Putamen (tissue), 1 donor: ENCODE measurements around the gene ATP2B2.
A peak's percentile ranks its signal among the peaks of the same experiment; 100 is the strongest.
"Not testable (repeated sequence)": the region's sequence is repeated elsewhere in the genome, so short reads cannot be mapped to it uniquely, and the experiment has no call there.

Experiments used
- DNase-seq: peaks from one replicate; pipeline ENCODE4 v3.0.0-alpha.2; 2016; ENCODE audit warnings: low spot score

ATP2B2 gene

GRCh38 chr3:10321630-10322351 lies 183.6 kb downstream of the ATP2B2 start:
- no peak for DNase-seq

DNA sequence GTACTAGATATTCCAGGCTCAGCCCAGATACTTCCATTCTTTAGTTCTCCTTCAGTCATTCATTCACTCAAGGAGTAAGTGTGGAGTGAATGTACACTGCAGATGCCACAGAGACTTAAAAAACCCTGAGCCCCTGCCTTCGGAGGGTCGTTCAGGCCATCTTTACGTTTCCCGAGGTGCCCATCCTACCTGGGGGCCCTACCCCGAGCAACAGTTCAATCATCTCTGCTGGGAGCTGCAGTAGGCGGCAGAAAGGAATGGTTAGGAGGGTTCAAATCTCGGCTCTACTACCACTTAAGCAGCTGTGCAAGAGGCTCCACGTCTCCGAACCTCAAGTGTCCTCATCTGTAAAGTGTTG lies 185.1 kb downstream of the ATP2B2 start:
- DNase-seq = no peak

- no peak for DNase-seq
Observed at GRCh38 chr3:10319804-10320203, 185.6 kb downstream of the ATP2B2 start.

GRCh38 chr3:10319251-10319650 lies 186.1 kb downstream of the ATP2B2 start:
- no peak for DNase-seq

- DNase-seq = no peak
Observed at GRCh38 chr3:10317961-10318350, 187.4 kb downstream of the ATP2B2 start.

DNA sequence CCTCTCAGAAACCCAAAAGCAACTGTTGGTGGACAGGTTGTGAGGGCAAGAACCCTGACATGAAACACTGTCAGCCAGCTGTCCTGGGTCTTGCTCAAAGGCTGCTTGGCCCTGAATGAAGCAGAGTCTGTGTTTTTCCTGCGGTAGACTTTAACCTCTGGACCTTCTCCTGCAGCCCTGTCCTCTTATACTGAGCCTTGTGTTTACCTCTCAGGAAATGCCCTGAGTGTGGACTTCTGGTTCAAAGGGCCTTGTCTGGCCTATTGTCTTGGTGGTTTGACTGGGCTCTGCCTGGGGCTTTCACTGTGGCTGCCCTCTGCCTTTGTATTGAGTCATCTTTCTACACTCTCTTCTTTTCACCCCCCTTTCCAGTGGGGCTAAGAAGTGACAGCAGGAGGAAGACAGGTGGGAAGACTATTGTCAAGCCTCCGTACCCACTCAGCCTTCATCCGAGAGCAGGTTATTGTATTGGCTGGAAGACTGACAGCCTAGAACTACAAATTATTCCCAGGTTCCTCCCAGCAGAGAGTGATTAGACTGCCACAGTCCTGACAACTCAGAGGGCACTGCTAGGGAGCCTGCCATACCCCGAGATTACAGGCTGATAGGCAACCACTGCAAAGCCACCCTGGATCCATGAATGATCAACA lies 187.9 kb downstream of the ATP2B2 start:
- peak; percentile 76 for DNase-seq

DNA sequence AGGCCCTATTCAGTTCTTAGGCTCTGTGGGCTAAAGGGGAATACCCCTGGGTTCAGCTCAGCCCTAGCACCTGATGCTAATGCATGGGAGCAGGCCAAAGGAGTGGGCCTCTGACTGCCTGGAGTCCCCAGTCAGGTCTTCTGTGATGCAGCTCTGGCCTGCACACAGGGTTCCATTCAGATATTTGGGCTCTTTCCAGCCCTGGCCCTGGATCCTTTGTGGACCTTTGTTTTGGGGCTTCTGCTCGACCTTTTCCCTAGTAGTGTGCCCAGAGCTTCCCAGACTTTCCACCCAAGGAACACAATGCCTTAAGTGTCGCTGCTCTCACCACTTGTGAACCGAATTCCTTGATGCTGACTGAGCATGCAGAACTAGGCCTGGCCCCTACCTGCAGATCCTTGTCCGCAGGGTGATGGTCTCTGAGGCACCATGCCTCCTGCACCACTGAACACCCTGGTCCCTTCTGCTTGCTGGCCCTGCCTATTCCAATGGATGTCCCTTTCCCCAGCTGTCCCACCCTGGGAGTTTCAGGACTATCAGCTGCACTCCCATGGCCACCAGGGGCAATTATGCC lies 189.5 kb downstream of the ATP2B2 start:
- DNase-seq = no peak

DNA sequence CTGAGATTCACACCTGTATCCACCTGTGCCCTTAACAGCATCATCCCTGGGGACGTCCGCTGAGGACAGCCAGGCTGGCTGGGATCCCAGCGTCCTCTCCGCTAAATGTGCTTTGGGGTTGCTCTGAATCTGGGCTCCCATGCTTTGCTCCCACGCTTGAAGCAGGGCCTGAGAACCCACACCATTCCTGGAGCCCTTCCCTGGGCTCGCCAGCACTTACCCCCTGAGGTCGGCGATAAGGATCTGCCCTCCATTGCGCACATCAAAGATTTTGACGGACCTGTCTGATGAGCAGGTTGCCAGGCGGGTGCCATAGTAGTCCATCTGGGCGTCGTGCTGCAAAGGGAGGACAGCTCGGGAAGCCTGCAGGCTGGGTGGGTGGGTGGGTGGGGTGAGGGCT lies 190.3 kb downstream of the ATP2B2 start:
- DNase-seq = no peak

- DNase-seq = no peak
Observed at GRCh38 chr3:10312861-10313260, 192.5 kb downstream of the ATP2B2 start.

DNA sequence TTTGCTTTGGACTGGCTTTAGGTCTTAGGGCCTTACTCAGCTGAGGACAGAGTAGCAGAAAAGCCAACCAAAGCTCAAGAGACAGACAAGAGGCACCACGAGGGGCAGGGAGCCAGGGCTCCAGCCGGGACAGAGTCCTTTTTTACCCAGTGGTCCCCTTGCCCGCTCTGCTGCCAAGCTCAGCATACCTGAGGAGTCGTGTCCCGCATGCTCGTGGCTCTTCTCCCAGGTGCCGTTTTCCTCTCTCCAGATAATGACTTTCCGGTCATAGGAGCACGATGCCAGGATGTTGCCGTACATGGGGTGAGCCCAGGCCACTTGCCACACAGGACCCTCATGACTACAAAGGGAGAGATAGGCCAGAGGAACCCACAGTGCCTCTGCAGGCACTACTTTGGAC lies 193.0 kb downstream of the ATP2B2 start:
- no peak for DNase-seq

DNA sequence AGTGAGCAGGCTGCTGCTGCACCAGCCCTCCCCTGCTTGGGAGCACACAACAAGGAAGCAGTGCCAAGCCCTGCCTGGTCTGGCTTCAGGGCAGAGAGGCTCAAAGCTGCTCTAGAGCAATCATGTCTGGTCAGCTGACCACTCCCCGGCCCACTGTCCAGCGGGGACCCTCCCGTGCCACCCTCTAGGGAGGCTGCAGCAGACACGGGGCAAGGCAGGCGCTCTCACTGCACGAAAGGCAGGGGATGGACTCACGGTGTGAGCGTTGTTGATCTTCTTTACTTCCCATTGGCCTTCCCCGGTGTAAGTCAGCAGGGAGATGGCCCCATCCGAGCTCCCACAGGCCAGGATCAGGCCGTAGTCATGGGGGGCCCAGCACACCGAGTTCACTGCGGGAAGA lies 193.7 kb downstream of the ATP2B2 start:
- DNase-seq = no peak

DNA sequence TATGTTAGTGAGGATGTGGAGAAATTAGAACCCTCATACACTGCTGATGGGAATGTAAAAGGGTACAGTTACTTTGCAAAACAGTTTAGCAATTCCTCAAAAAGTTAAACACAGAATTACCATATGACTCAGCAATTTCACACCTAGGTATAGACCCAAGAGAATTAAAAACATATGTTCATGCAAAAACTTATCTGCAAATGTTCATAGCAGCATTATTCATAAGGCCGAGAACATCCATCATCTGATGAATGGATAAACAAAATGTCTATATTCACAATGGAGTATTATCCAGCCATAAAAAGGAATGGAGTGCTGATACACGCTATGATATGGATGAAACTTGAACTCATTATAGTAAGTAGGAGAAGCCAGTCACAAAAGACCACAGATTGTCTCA lies 194.8 kb downstream of the ATP2B2 start:
- DNase-seq = no peak

GRCh38 chr3:10309736-10310135 lies 195.7 kb downstream of the ATP2B2 start:
- DNase-seq = no peak

GRCh38 chr3:10308678-10309077 lies 196.7 kb downstream of the ATP2B2 start:
- no peak for DNase-seq

DNA sequence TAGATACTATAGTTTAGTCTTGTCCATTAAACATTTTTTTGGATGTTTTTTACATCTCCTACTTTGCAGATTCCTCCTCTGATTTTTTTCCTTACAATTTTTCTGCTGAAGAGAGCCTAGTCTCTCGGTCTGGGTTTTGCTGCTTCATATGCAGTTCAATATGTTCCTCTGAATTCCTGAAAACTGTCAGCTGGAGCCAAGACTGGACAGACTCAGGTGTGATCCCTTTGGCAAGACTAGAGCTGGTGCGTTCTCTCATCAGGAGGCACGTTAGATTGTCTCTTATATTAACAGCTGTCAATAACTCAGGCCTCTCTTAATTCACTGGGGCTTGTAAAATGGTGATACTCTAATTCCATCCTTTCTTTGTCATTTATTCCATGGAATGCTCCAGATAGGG lies 199.2 kb downstream of the ATP2B2 start:
- no peak for DNase-seq

DNA sequence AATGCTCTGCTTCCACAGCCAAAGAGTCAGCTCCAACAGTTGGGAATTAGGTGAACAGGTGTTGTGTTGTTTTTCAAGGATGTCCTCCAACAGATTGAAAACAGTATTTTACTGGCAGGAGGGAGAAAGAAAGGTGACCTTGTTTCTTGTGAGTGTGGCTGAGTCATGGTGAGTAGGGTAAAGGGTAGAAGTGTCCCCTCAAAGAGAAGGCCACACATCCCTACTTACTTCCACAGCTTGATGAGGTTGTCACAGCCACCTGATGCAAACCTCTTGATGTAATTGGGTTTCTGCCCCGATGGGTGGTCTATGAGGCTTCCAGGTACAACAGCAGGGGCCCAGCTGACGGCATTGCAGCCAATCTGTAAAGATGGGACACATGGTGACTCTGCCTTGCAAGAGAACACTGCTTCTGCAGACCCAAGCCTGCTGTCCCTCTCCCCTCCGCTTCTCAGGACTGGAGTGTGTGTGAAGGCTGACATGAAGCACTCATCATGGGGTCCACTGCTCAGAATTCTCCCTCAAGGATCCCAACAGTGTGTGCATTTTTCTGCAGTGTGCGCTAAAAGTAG lies 200.0 kb downstream of the ATP2B2 start:
- no peak for DNase-seq

DNA sequence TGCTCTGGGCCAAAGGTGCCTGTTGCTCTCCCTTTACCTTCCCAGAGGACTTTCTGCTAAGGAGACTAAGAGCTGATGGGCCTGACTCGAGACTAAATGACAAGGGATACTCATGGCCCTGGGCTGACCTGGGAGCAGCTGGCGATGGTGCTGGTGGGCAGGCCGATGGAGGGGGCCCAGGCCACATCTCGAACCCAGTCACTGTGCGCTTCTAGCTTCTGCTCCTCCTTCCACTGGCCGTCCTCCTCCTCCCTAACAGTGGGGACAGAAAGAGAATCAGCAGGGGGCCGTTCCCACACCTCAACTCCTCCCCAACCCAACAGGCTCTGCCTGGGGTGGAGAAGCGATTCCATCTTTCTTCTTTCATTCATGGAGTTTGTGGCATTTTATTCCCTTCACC lies 200.5 kb downstream of the ATP2B2 start:
- DNase-seq = no peak

- no peak for DNase-seq
Observed at GRCh38 chr3:10303785-10304184, 201.6 kb downstream of the ATP2B2 start.

- no peak for DNase-seq
Observed at GRCh38 chr3:10303105-10303504, 202.3 kb downstream of the ATP2B2 start.

DNA sequence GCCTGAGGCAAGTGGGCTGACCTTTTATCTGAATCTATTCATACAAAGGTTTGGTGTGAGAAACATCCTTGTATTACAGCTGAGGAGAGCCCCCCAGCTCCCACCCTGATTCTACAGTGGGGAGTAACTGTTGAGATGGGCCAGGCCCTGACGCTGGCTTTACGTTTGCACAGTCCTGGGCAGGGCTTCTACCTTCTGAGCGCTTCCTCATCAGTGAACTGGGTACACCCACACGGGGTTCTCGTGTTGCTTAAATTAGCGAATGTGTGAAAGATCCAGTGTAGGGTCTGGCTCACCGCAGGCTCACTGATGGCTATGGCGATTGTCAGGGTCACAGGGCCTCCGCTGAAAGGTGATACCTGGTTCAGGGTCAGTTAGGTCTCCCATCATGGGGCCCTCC lies 205.3 kb downstream of the ATP2B2 start:
- no peak for DNase-seq

DNA sequence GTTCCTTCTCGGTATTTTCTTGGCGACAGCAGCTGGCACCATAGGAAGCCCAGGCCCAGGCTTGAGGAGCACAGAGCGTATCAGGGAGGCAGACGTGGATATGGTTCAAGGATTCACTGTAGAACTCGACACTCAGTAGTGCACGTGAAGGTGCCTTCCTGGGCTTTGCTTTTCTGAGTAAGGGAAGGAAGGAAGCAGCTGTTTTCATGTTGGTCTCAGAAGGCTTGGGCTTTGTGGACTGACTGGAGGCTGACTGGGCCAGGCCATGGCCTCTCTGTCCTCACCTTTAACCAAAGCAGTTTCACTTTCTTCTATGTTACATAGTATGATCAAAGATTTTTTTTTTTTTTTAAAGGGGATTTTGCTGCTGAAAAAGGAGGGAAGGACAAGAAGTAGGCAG lies 205.7 kb downstream of the ATP2B2 start:
- no peak for DNase-seq

DNA sequence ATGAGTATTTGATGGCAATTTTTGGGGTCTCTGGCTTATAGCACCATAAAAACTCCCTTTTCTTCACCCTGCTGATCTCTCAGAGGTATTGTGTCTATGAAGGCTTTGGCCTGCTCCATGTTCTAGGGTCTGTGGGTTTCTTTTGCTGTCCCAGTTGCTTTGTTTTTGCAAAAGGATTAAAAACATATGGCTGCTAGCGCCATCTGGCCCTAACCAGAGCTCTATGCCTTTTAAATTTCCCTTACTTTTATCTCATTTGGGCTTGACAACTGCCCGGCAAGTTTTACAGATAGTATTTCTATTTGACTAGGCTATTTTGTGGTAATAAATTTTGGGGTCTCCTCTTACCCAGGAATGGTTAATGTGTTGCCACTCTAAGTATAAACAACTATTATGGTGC lies 206.2 kb downstream of the ATP2B2 start:
- DNase-seq = no peak

GRCh38 chr3:10298064-10298463 lies 207.3 kb downstream of the ATP2B2 start:
- not testable (repeated sequence) for DNase-seq
